Neural progenitor cell (in vitro differentiated cells): Measurements from ENCODE around the gene SHKBP1. TPM values are rescaled to one million over a fixed set of nuclear protein-coding genes. Genes with fewer than 3 reads are reported as not detected.

Experiments
- DNase-seq: peaks from one replicate; pipeline ENCODE4 v3.0.0-alpha.2; 2016; ENCODE audit warnings: low spot score
- H2AFZ ChIP-seq: fragments of 200-600 bp; sonication (generic); replicated peaks from 2 replicates; pipeline ENCODE4 v1.6.1; 2016; ENCODE audit warnings: antibody characterized with exemption
- H3F3A ChIP-seq: fragments of 200-600 bp; sonication (generic); 2 replicates; pipeline ENCODE4 v1.6.1; 2016; ENCODE audit warnings: antibody characterized with exemption, low read depth
- H3K27ac ChIP-seq: fragments of 200-600 bp; sonication (generic); 2 replicates; pipeline ENCODE4 v1.5.1; 2016; ENCODE audit warnings: mild to moderate bottlenecking
- H3K27me3 ChIP-seq: fragments of 200-600 bp; sonication (generic); 2 replicates; pipeline ENCODE4 v1.6.1; 2016; ENCODE audit warnings: mild to moderate bottlenecking, moderate library complexity
- H3K36me3 ChIP-seq: fragments of 200-600 bp; sonication (generic); 2 replicates; pipeline ENCODE4 v1.5.1; 2016
- H3K4me1 ChIP-seq: fragments of 200-600 bp; sonication (generic); 2 replicates; pipeline ENCODE4 v1.6.1; 2016; ENCODE audit warnings: mixed run types
- H3K4me2 ChIP-seq: fragments of 200-600 bp; sonication (generic); 2 replicates; pipeline ENCODE4 v1.6.1; 2016
- H3K4me3 ChIP-seq: fragments of 200-600 bp; sonication (generic); 2 replicates; pipeline ENCODE4 v1.5.1; 2016
- H3K79me2 ChIP-seq: fragments of 200-600 bp; sonication (generic); 2 replicates; pipeline ENCODE4 v1.6.1; 2016; ENCODE audit warnings: low read depth
- H3K9ac ChIP-seq: fragments of 200-600 bp; sonication (generic); 2 replicates; pipeline ENCODE4 v1.6.1; 2016
- H3K9me3 ChIP-seq: fragments of 200-600 bp; sonication (generic); 2 replicates; pipeline ENCODE4 v1.5.1; 2016; ENCODE audit warnings: low read depth
- H4K20me1 ChIP-seq: fragments of 200-600 bp; sonication (generic); 2 replicates; pipeline ENCODE4 v1.6.1; 2016; ENCODE audit warnings: low read depth
- H3K27ac Mint-ChIP-seq: 3 replicates; pipeline ENCODE4 v1.8.0; 2021; ENCODE audit warnings: mixed read lengths
- H3K27me3 Mint-ChIP-seq: 2 replicates; pipeline ENCODE4 v1.8.0; 2022; ENCODE audit warnings: low read depth, mild to moderate bottlenecking, inconsistent platforms, moderate library complexity, mixed read lengths; ENCODE audit not compliant: insufficient read depth
- H3K36me3 Mint-ChIP-seq: 3 replicates; pipeline ENCODE4 v1.8.0; 2021; ENCODE audit warnings: mixed read lengths
- H3K4me1 Mint-ChIP-seq: 3 replicates; pipeline ENCODE4 v1.8.0; 2021; ENCODE audit warnings: mixed read lengths
- H3K4me3 Mint-ChIP-seq: 3 replicates; pipeline ENCODE4 v1.8.0; 2021; ENCODE audit warnings: mild to moderate bottlenecking, moderate library complexity, mixed read lengths
- H3K9me3 Mint-ChIP-seq: 3 replicates; pipeline ENCODE4 v1.8.0; 2020; ENCODE audit warnings: mixed read lengths
- EZH2 ChIP-seq: fragments of 200-600 bp; sonication (generic); IDR thresholded peaks from 2 replicates; pipeline ENCODE4 v1.6.1; 2017; ENCODE audit warnings: antibody characterized with exemption, mild to moderate bottlenecking, moderate library complexity
- EZH2phosphoT487 ChIP-seq: fragments of 200-600 bp; sonication (generic); IDR thresholded peaks from 2 replicates; pipeline ENCODE4 v1.6.1; 2017; ENCODE audit warnings: antibody characterized with exemption
- total RNA-seq: library from RNA; depleted of rRNA; stranded (reverse); fragments of >200 nt; gene quantifications from 2 replicates; pipeline ENCODE4 v1.2.3, GENCODE V29; 2015; ENCODE audit warnings: low replicate concordance
- TF ChIP-seq, protein P1 (sequence below): fragments of 200-600 bp; sonication (generic); IDR thresholded peaks from 2 replicates; pipeline ENCODE4 v1.5.1; 2017; ENCODE audit warnings: antibody characterized with exemption, mild to moderate bottlenecking

The SHKBP1 gene
- total RNA-seq, 1 donor from 2014 or later = 20.6 TPM

- Histone ChIP-seq H3K79me2 (no peaks in the 10 kb centered on the region), H3K27ac (no peak overlapping the region), H3K4me2 (no peak overlapping the region), H3K4me3 (no peak overlapping the region), H3F3A (peaks cover 24% of the 10 kb centered on the region), H3K9ac (no peak overlapping the region), H3K4me1 (peaks cover 8% of the 10 kb centered on the region), H4K20me1 (peaks cover 19% of the 10 kb centered on the region), H3K27me3 (no peaks in the 10 kb centered on the region), H3K36me3 (no peaks in the 10 kb centered on the region), H2AFZ (no peak overlapping the region), H3K9me3 (no peaks in the 10 kb centered on the region)
- Mint-ChIP-seq H3K4me3 (no peak overlapping the region), H3K9me3 (no peaks in the 10 kb centered on the region), H3K27me3 (peaks cover 5% of the 10 kb centered on the region), H3K27ac (no peak overlapping the region), H3K36me3 (peaks cover 31% of the 10 kb centered on the region), H3K4me1 (peaks cover 6% of the 10 kb centered on the region)
- TF ChIP-seq, protein P1, sequence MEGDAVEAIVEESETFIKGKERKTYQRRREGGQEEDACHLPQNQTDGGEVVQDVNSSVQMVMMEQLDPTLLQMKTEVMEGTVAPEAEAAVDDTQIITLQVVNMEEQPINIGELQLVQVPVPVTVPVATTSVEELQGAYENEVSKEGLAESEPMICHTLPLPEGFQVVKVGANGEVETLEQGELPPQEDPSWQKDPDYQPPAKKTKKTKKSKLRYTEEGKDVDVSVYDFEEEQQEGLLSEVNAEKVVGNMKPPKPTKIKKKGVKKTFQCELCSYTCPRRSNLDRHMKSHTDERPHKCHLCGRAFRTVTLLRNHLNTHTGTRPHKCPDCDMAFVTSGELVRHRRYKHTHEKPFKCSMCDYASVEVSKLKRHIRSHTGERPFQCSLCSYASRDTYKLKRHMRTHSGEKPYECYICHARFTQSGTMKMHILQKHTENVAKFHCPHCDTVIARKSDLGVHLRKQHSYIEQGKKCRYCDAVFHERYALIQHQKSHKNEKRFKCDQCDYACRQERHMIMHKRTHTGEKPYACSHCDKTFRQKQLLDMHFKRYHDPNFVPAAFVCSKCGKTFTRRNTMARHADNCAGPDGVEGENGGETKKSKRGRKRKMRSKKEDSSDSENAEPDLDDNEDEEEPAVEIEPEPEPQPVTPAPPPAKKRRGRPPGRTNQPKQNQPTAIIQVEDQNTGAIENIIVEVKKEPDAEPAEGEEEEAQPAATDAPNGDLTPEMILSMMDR = no peak
- TF ChIP-seq EZH2phosphoT487 (no peak), EZH2 (no peak)
- DNase-seq = no peak
Measured at GRCh38 chr19:40625406-40626120, 48.9 kb downstream of the SHKBP1 start.

DNA sequence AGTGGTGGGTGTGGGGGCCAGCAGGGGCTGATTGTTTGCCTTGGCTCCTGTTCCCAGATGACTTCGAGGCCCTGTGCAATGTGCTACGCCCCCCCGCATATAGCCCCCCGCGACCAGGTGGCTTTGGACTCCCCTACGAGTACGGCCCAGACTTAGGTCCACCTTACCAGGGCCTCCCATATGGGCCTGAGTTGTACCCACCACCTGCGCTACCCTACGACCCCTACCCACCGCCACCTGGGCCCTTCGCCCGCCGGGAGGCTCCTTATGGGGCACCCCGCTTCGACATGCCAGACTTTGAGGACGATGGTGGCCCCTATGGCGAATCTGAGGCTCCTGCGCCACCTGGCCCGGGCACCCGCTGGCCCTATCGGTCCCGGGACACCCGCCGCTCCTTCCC lies 50.2 kb downstream of the SHKBP1 start:
- Histone ChIP-seq H3K4me1 (peaks cover 8% of the 10 kb centered on the region), H3K9ac (no peak overlapping the region), H2AFZ (no peak overlapping the region), H3K4me3 (no peak overlapping the region), H3K27me3 (no peaks in the 10 kb centered on the region), H3K36me3 (no peaks in the 10 kb centered on the region), H3K4me2 (no peak overlapping the region), H3K27ac (no peak overlapping the region), H4K20me1 (peaks cover 17% of the 10 kb centered on the region), H3K9me3 (no peaks in the 10 kb centered on the region), H3K79me2 (no peaks in the 10 kb centered on the region), H3F3A (peaks cover 24% of the 10 kb centered on the region)
- no peak overlapping the region for H3K27ac Mint-ChIP-seq
- H3K9me3 Mint-ChIP-seq = no peaks in the 10 kb centered on the region
- TF ChIP-seq EZH2 = no peak
- TF ChIP-seq EZH2phosphoT487 = no peak
- TF ChIP-seq, protein P1 = no peak
- DNase-seq = no peak
- H3K4me1 Mint-ChIP-seq = peaks cover 17% of the 10 kb centered on the region
- H3K4me3 Mint-ChIP-seq = no peak overlapping the region
- peaks cover 5% of the 10 kb centered on the region for H3K27me3 Mint-ChIP-seq
- H3K36me3 Mint-ChIP-seq = peaks cover 26% of the 10 kb centered on the region

GRCh38 chr19:40627486-40628279 lies 51.0 kb downstream of the SHKBP1 start:
- H3K27me3 ChIP-seq = no peaks in the 10 kb centered on the region
- H3K4me1 Mint-ChIP-seq = peaks cover 24% of the 10 kb centered on the region
- H3K79me2 ChIP-seq = no peaks in the 10 kb centered on the region
- H3K27ac Mint-ChIP-seq = no peak overlapping the region
- peaks cover 24% of the 10 kb centered on the region for H3K36me3 Mint-ChIP-seq
- H3K9ac ChIP-seq = no peak overlapping the region
- H2AFZ ChIP-seq = no peak overlapping the region
- H3F3A ChIP-seq = peaks cover 22% of the 10 kb centered on the region
- H3K27me3 Mint-ChIP-seq = peaks cover 5% of the 10 kb centered on the region
- H3K4me3 ChIP-seq = no peak overlapping the region
- no peaks in the 10 kb centered on the region for H3K9me3 ChIP-seq
- no peaks in the 10 kb centered on the region for H3K36me3 ChIP-seq
- DNase-seq = no peak
- H3K4me2 ChIP-seq = no peak overlapping the region
- H3K27ac ChIP-seq = no peak overlapping the region
- H3K9me3 Mint-ChIP-seq = no peaks in the 10 kb centered on the region
- peaks cover 12% of the 10 kb centered on the region for H4K20me1 ChIP-seq
- H3K4me1 ChIP-seq = peaks cover 11% of the 10 kb centered on the region
- no peak overlapping the region for H3K4me3 Mint-ChIP-seq
- TF ChIP-seq EZH2phosphoT487 (no peak), EZH2 (no peak)
- TF ChIP-seq, protein P1 = no peak
